ENCODE data around the gene WDFY3.

The WDFY3 gene

GRCh38 chr4:84803116-84803515 is 163.4 kb downstream of the WDFY3 start:
- H3K9ac ChIP-seq = no peak overlapping the region
- H3K4me2 ChIP-seq = no peak overlapping the region

DNA sequence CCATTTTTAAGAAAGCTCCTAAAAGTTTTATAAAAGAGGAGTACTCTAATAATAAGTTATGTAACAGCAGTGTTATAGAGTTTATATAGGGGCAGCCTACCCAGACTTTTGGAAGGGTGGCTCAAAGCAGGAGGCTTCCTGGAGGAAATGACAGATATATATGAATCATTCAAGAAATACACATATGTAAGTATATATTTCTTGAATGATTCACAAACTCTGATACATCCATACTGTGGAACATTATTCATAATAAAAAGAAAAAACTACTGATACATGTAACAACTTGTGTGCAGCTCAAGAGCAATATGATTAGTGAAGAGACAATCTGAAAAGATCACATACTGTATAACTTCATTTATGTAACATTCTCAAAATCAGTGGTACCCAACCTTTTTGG is 166.2 kb downstream of the WDFY3 start:
- Histone ChIP-seq H4K20me1 (ENCODE audit: insufficient read depth) (no peaks in the 10 kb centered on the region), H2AFZ (ENCODE audit: low read depth) (no peak overlapping the region), H3K36me3 (ENCODE audit: insufficient read depth) (no peaks in the 10 kb centered on the region), H3K27ac (no peak overlapping the region), H3K4me1 (ENCODE audit: low read depth, poor library complexity, severe bottlenecking) (no peaks in the 10 kb centered on the region), H3K79me2 (ENCODE audit: insufficient read depth, low read depth) (no peaks in the 10 kb centered on the region), H3K4me2 (no peak overlapping the region), H3K9ac (no peak overlapping the region), H3K4me3 (IDR thresholded peaks at IDR 0.05; ENCODE audit: insufficient read depth, low read depth, low read length) (no peak overlapping the region), H3K27me3 (ENCODE audit: insufficient read depth, low read depth) (no peaks in the 10 kb centered on the region)
- TF ChIP-seq, protein P1, sequence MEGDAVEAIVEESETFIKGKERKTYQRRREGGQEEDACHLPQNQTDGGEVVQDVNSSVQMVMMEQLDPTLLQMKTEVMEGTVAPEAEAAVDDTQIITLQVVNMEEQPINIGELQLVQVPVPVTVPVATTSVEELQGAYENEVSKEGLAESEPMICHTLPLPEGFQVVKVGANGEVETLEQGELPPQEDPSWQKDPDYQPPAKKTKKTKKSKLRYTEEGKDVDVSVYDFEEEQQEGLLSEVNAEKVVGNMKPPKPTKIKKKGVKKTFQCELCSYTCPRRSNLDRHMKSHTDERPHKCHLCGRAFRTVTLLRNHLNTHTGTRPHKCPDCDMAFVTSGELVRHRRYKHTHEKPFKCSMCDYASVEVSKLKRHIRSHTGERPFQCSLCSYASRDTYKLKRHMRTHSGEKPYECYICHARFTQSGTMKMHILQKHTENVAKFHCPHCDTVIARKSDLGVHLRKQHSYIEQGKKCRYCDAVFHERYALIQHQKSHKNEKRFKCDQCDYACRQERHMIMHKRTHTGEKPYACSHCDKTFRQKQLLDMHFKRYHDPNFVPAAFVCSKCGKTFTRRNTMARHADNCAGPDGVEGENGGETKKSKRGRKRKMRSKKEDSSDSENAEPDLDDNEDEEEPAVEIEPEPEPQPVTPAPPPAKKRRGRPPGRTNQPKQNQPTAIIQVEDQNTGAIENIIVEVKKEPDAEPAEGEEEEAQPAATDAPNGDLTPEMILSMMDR (conservative IDR thresholded peaks at IDR 0.05; ENCODE audit: low read depth, low read length) = no peak

More at GRCh38 chr4:84803116-84803515, 163.4 kb downstream of the WDFY3 start:
- Histone ChIP-seq H4K20me1 (ENCODE audit: insufficient read depth) (no peaks in the 10 kb centered on the region), H2AFZ (ENCODE audit: low read depth) (no peak overlapping the region), H3K27ac (no peak overlapping the region), H3K4me3 (IDR thresholded peaks at IDR 0.05; ENCODE audit: insufficient read depth, low read depth, low read length) (no peak overlapping the region), H3K27me3 (ENCODE audit: insufficient read depth, low read depth) (no peaks in the 10 kb centered on the region), H3K36me3 (ENCODE audit: insufficient read depth) (no peaks in the 10 kb centered on the region), H3K79me2 (ENCODE audit: insufficient read depth, low read depth) (no peaks in the 10 kb centered on the region), H3K4me1 (ENCODE audit: low read depth, poor library complexity, severe bottlenecking) (no peaks in the 10 kb centered on the region)
- TF ChIP-seq, protein P1 (conservative IDR thresholded peaks at IDR 0.05; ENCODE audit: low read depth, low read length) = no peak

GRCh38 chr4:84799318-84799717 is 167.2 kb downstream of the WDFY3 start:
- no peak overlapping the region for H3K9ac ChIP-seq
- no peaks in the 10 kb centered on the region for H3K27me3 ChIP-seq (ENCODE audit: insufficient read depth, low read depth)
- no peak overlapping the region for H3K4me2 ChIP-seq
- no peaks in the 10 kb centered on the region for H3K4me1 ChIP-seq (ENCODE audit: low read depth, poor library complexity, severe bottlenecking)
- no peaks in the 10 kb centered on the region for H3K79me2 ChIP-seq (ENCODE audit: insufficient read depth, low read depth)
- no peaks in the 10 kb centered on the region for H4K20me1 ChIP-seq (ENCODE audit: insufficient read depth)
- no peak overlapping the region for H3K4me3 ChIP-seq (IDR thresholded peaks at IDR 0.05; ENCODE audit: insufficient read depth, low read depth, low read length)
- H2AFZ ChIP-seq (ENCODE audit: low read depth) = no peak overlapping the region
- H3K27ac ChIP-seq = no peak overlapping the region
- no peaks in the 10 kb centered on the region for H3K36me3 ChIP-seq (ENCODE audit: insufficient read depth)
- TF ChIP-seq, protein P1 (conservative IDR thresholded peaks at IDR 0.05; ENCODE audit: low read depth, low read length) = no peak

GRCh38 chr4:84796394-84796793 is 170.1 kb downstream of the WDFY3 start:
- TF ChIP-seq, protein P1 (conservative IDR thresholded peaks at IDR 0.05; ENCODE audit: low read depth, low read length) = no peak
- Histone ChIP-seq H4K20me1 (ENCODE audit: insufficient read depth) (no peaks in the 10 kb centered on the region), H2AFZ (ENCODE audit: low read depth) (no peak overlapping the region), H3K79me2 (ENCODE audit: insufficient read depth, low read depth) (no peaks in the 10 kb centered on the region), H3K36me3 (ENCODE audit: insufficient read depth) (no peaks in the 10 kb centered on the region), H3K4me1 (ENCODE audit: low read depth, poor library complexity, severe bottlenecking) (no peaks in the 10 kb centered on the region), H3K9ac (no peak overlapping the region), H3K27me3 (ENCODE audit: insufficient read depth, low read depth) (no peaks in the 10 kb centered on the region), H3K4me3 (IDR thresholded peaks at IDR 0.05; ENCODE audit: insufficient read depth, low read depth, low read length) (no peak overlapping the region), H3K4me2 (no peak overlapping the region), H3K27ac (no peak overlapping the region)

All from KMS-11 (cell line).